A673 (cell line): ENCODE measurements around the gene KLHDC4.

Source experiments
- EZH2 ChIP-seq: fragments of 200-600 bp; sonication (generic); IDR thresholded peaks from 2 replicates; pipeline ENCODE4 v1.6.1; 2017; ENCODE audit warnings: borderline replicate concordance, low read depth, mild to moderate bottlenecking, mixed read lengths, antibody characterized with exemption, low read length; ENCODE audit not compliant: poor library complexity, severe bottlenecking
- TF ChIP-seq, protein P1 (sequence below): fragments of 300-800, 200-600 bp; sonication (generic); conservative IDR thresholded peaks from 2 replicates; pipeline ENCODE4 v1.5.1; 2017; ENCODE audit warnings: low read depth, mild to moderate bottlenecking, antibody characterized with exemption, low read length, moderate library complexity, mixed read lengths

DNA sequence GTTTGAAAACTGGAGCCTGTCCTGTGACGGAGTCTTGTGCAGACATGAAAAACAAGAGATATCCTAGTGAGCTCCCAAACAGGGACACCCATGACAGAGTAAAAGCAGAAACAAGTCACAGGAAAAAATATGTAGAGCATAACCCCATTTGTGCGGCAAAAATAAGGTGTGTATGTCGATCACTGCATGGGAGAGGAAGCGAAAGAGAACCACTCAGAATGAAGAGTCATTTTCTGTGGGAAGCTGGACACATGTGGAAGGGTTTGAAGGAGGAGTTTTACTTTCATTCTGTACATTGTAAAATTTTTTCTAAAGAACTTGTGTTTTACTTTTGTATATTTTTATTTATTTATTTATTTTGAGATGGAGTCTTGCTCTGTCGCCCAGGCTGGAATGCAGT lies 91.4 kb downstream of the KLHDC4 start:
- TF ChIP-seq, protein P1, sequence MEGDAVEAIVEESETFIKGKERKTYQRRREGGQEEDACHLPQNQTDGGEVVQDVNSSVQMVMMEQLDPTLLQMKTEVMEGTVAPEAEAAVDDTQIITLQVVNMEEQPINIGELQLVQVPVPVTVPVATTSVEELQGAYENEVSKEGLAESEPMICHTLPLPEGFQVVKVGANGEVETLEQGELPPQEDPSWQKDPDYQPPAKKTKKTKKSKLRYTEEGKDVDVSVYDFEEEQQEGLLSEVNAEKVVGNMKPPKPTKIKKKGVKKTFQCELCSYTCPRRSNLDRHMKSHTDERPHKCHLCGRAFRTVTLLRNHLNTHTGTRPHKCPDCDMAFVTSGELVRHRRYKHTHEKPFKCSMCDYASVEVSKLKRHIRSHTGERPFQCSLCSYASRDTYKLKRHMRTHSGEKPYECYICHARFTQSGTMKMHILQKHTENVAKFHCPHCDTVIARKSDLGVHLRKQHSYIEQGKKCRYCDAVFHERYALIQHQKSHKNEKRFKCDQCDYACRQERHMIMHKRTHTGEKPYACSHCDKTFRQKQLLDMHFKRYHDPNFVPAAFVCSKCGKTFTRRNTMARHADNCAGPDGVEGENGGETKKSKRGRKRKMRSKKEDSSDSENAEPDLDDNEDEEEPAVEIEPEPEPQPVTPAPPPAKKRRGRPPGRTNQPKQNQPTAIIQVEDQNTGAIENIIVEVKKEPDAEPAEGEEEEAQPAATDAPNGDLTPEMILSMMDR = no peak
- TF ChIP-seq EZH2 = no peak
